Posterior cingulate gyrus (tissue), 11 donors: ENCODE results near the gene PLXND1.

Experiments used
- DNase-seq, 10 donors: peaks; one replicate each; pipeline versions ENCODE4 v3.0.0 to v3.0.0-alpha.2; 2020 to 2021; ENCODE audit warnings: mixed read lengths in 3 of 10
- intact Hi-C: fragments of 100-400 bp; cut with DNase I; formaldehyde crosslinking; loops from one replicate; pipeline ENCODE4 v1.15.1; 2023

Gene PLXND1

GRCh38 chr3:129632056-129632455 lies 25.6 kb upstream of the PLXND1 start:
- DNase-seq = no peak
- intact Hi-C loops = no loop called here

- intact Hi-C loops = loop anchor here (5.0 to 10.0 kb wide), 4 partner anchors 137 to 466 kb away; partner anchors contain the start of gene TMCC1
- peak in 1 of 10 donors; percentile 73 for DNase-seq
Measured at GRCh38 chr3:129629011-129629410, 22.5 kb upstream of the PLXND1 start.

GRCh38 chr3:129628169-129628522 lies 21.7 kb upstream of the PLXND1 start:
- DNase-seq = no peak
- intact Hi-C loops = loop anchor here (1.0 to 10.0 kb wide), 5 partner anchors 136 to 467 kb away; partner anchors contain the start of gene TMCC1

- peak in 9 of 10 donors; percentile 58 to 97 (median 74) for DNase-seq
- intact Hi-C loops = loop anchor here (1.0 to 10.0 kb wide), 6 partner anchors 135 to 467 kb away; partner anchors contain the start of gene TMCC1
Measured at GRCh38 chr3:129627350-129628168, 21.1 kb upstream of the PLXND1 start.

- peak; percentile 54 to 96 (median 73) for DNase-seq
- intact Hi-C loops = loop anchor here (2.0 to 10.0 kb wide), 5 partner anchors 135 to 468 kb away; partner anchors contain the start of gene TMCC1
Measured at GRCh38 chr3:129626744-129627349, 20.4 kb upstream of the PLXND1 start.

- DNase-seq = peak in 2 of 10 donors; percentile 75 to 80
- intact Hi-C loops = loop anchor here (5.0 to 10.0 kb wide), 4 partner anchors 133 to 470 kb away; partner anchors contain the start of gene TMCC1
Measured at GRCh38 chr3:129625072-129625874, 18.8 kb upstream of the PLXND1 start.

GRCh38 chr3:129624347-129625071 lies 18.0 kb upstream of the PLXND1 start:
- peak in 2 of 10 donors; percentile 46 to 81 for DNase-seq
- intact Hi-C loops = loop anchor here (5.0 to 10.0 kb wide), 4 partner anchors 132 to 470 kb away; partner anchors contain the start of gene TMCC1

- intact Hi-C loops = loop anchor here (10.0 kb wide), 2 partner anchors 381 to 471 kb away; no protein-coding TSS in a partner anchor
- DNase-seq = peak in 2 of 10 donors; percentile 74 to 77
Measured at GRCh38 chr3:129623447-129624118, 17.1 kb upstream of the PLXND1 start.

- intact Hi-C loops = loop anchor here (10.0 kb wide), 2 partner anchors 382 to 472 kb away; no protein-coding TSS in a partner anchor
- peak in 2 of 10 donors; percentile 53 to 76 for DNase-seq
Measured at GRCh38 chr3:129622933-129623332, 16.5 kb upstream of the PLXND1 start.

GRCh38 chr3:129622226-129622874 lies 15.9 kb upstream of the PLXND1 start:
- intact Hi-C loops = loop anchor here (10.0 kb wide), 2 partner anchors 382 to 472 kb away; no protein-coding TSS in a partner anchor
- peak in 3 of 10 donors; percentile 19 to 66 (median 53) for DNase-seq

GRCh38 chr3:129621626-129622225 lies 15.2 kb upstream of the PLXND1 start:
- DNase-seq = peak in 3 of 10 donors; percentile 15 to 57 (median 49)
- intact Hi-C loops = loop anchor here (10.0 kb wide), 2 partner anchors 383 to 473 kb away; no protein-coding TSS in a partner anchor

GRCh38 chr3:129620828-129621559 lies 14.5 kb upstream of the PLXND1 start:
- peak in 3 of 10 donors; percentile 11 to 82 (median 50) for DNase-seq
- intact Hi-C loops = loop anchor here (10.0 kb wide), 2 partner anchors 384 to 474 kb away; no protein-coding TSS in a partner anchor

GRCh38 chr3:129619726-129620162 lies 13.3 kb upstream of the PLXND1 start:
- peak in 2 of 10 donors; percentile 64 to 68 for DNase-seq
- intact Hi-C loops = loop anchor here (10.0 kb wide), 2 partner anchors 385 to 475 kb away; no protein-coding TSS in a partner anchor

- intact Hi-C loops = no loop called here
- DNase-seq = peak in 2 of 10 donors; percentile 71 to 76
Measured at GRCh38 chr3:129618901-129619671, 12.6 kb upstream of the PLXND1 start.

GRCh38 chr3:129618186-129618820 lies 11.8 kb upstream of the PLXND1 start:
- peak in 2 of 10 donors; percentile 46 to 69 for DNase-seq

More at GRCh38 chr3:129618186-129618820, 11.8 kb upstream of the PLXND1 start:
- intact Hi-C loops = no loop called here
